ENCODE results near the gene TMTC1. TPM values are rescaled to one million over a fixed set of nuclear protein-coding genes. Genes with fewer than 3 reads are reported as not detected.

TMTC1 gene
- polyA plus RNA-seq, 1 donor (not counting 4 experiments of a cell fraction or from before 2014, with no cell fraction given) = 3.7 TPM

- no peak overlapping the region for H3K27ac ChIP-seq (ENCODE audit: control insufficient read depth, insufficient read depth, low read length)
- no peak overlapping the region for H3K9ac ChIP-seq (ENCODE audit: control insufficient read depth, extremely low read depth, insufficient read depth, low read length)
- no peak overlapping the region for H3K4me3 ChIP-seq (ENCODE audit: control insufficient read depth in 2 of 3, extremely low read depth in 1 of 3, insufficient read depth in 2 of 3, low read depth in 1 of 3, low read length in 3 of 3)
- H3K4me1 ChIP-seq (ENCODE audit: control insufficient read depth, extremely low read depth, insufficient read depth, low read length) = no peaks in the 10 kb centered on the region
- no peaks in the 10 kb centered on the region for H3K9me1 ChIP-seq (ENCODE audit: control insufficient read depth, extremely low read depth, insufficient read depth, low read length)
- H3K4me2 ChIP-seq (ENCODE audit: control insufficient read depth, extremely low read depth, insufficient read depth, low read depth, low read length) = no peak overlapping the region
- no peaks in the 10 kb centered on the region for H3K9me3 ChIP-seq (ENCODE audit: control insufficient read depth, low read depth, low read length)
- dilution Hi-C loops (cut with MboI; ENCODE audit: extremely low pct_ligation_motif_present, low sequenced_read_pairs) = no loop called here
- no peaks in the 10 kb centered on the region for H3K27me3 ChIP-seq (ENCODE audit: control insufficient read depth, extremely low read depth, insufficient read depth, low read length)
- no peak overlapping the region for H2AFZ ChIP-seq (ENCODE audit: control insufficient read depth, low read length)
- DNase-seq (ENCODE audit: low read depth, low spot score) = no peak
- no peaks in the 10 kb centered on the region for H4K20me1 ChIP-seq (ENCODE audit: control insufficient read depth, extremely low read depth, insufficient read depth, low read length)
- no peaks in the 10 kb centered on the region for H3K79me2 ChIP-seq (ENCODE audit: control insufficient read depth, insufficient read depth, low read length)
- H3K36me3 ChIP-seq (ENCODE audit: control insufficient read depth in 2 of 2, extremely low read depth in 1 of 2, insufficient read depth in 2 of 2, low read length in 2 of 2) = no peaks in the 10 kb centered on the region
- no peak for FAIRE-seq
- TF ChIP-seq CTCF (optimal IDR thresholded peaks at IDR 0.05 in 1 of 3, IDR thresholded peaks at IDR 0.05 in 1 of 3, conservative IDR thresholded peaks at IDR 0.05 in 1 of 3; ENCODE audit: extremely low read depth in 1 of 3, insufficient read depth in 2 of 3, low read length in 3 of 3) (no peak), EZH2 (IDR thresholded peaks at IDR 0.05; ENCODE audit: low read length) (no peak)
Observed at GRCh38 chr12:29599381-29599780, 184.4 kb downstream of the TMTC1 start.

GRCh38 chr12:29595071-29595755 is 188.5 kb downstream of the TMTC1 start:
- H3K27ac ChIP-seq (ENCODE audit: control insufficient read depth, insufficient read depth, low read length) = no peak overlapping the region
- H3K9me1 ChIP-seq (ENCODE audit: control insufficient read depth, extremely low read depth, insufficient read depth, low read length) = no peaks in the 10 kb centered on the region
- FAIRE-seq (no peak), DNase-seq (ENCODE audit: low read depth, low spot score) (no peak)
- H3K4me2 ChIP-seq (ENCODE audit: control insufficient read depth, extremely low read depth, insufficient read depth, low read depth, low read length) = no peak overlapping the region
- no peaks in the 10 kb centered on the region for H4K20me1 ChIP-seq (ENCODE audit: control insufficient read depth, extremely low read depth, insufficient read depth, low read length)
- H3K4me3 ChIP-seq (ENCODE audit: control insufficient read depth in 2 of 3, extremely low read depth in 1 of 3, insufficient read depth in 2 of 3, low read depth in 1 of 3, low read length in 3 of 3) = no peak overlapping the region
- no peaks in the 10 kb centered on the region for H3K4me1 ChIP-seq (ENCODE audit: control insufficient read depth, extremely low read depth, insufficient read depth, low read length)
- TF ChIP-seq EZH2 (IDR thresholded peaks at IDR 0.05; ENCODE audit: low read length) (no peak), CTCF (optimal IDR thresholded peaks at IDR 0.05 in 1 of 3, IDR thresholded peaks at IDR 0.05 in 1 of 3, conservative IDR thresholded peaks at IDR 0.05 in 1 of 3; ENCODE audit: extremely low read depth in 1 of 3, insufficient read depth in 2 of 3, low read length in 3 of 3) (no peak)
- dilution Hi-C loops (cut with MboI; ENCODE audit: extremely low pct_ligation_motif_present, low sequenced_read_pairs) = no loop called here
- no peak overlapping the region for H3K9ac ChIP-seq (ENCODE audit: control insufficient read depth, extremely low read depth, insufficient read depth, low read length)
- no peaks in the 10 kb centered on the region for H3K36me3 ChIP-seq (ENCODE audit: control insufficient read depth in 2 of 2, extremely low read depth in 1 of 2, insufficient read depth in 2 of 2, low read length in 2 of 2)
- no peaks in the 10 kb centered on the region for H3K79me2 ChIP-seq (ENCODE audit: control insufficient read depth, insufficient read depth, low read length)
- H3K9me3 ChIP-seq (ENCODE audit: control insufficient read depth, low read depth, low read length) = no peaks in the 10 kb centered on the region
- H2AFZ ChIP-seq (ENCODE audit: control insufficient read depth, low read length) = no peak overlapping the region
- no peaks in the 10 kb centered on the region for H3K27me3 ChIP-seq (ENCODE audit: control insufficient read depth, extremely low read depth, insufficient read depth, low read length)
